ENCODE data around the gene GRIA1. TPM values are rescaled to one million over a fixed set of nuclear protein-coding genes. Genes with fewer than 3 reads are reported as not detected.

GRIA1 gene
- total and polyA plus RNA-seq, 2 of the 13 experiments (the other 11 are each of a cell fraction or from before 2014, with no cell fraction given) = not detected

DNA sequence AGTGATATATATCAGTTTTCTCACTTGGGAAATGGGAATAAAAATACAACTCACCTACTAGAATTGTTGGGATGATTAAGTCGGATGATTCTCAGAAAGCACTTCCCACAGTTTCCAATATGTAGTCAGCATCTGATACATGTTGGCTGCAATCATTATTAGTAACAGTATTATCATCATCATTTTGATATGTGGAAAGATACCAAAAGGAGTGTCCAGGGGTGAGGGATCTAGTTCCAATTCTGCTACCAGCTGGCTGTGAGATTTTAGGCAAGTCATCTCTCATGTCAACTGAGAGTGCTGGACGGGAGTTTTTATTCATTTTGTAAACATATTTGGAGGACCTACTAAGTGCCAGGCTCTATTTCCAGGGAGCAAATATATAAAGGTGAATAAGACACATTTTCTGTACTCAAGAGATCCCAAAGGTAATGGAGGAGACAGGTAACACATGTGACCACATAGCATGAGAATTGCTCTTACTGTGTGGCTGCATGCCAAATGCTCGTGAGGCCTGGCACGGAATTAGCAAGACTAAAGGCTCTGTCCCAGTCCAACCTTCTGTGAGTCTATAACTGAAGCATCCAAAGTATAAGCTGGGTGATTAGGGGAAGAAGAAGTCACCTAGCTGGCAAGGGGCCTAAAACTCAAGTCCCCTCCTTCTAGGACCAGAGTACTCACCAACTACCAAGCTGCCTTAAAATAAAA, 83.0 kb downstream of the GRIA1 start:
- H3K27ac ChIP-seq (ENCODE audit: extremely low read length, insufficient read depth, low read length) = no peak overlapping the region
- H3K4me2 ChIP-seq (ENCODE audit: low read depth, low read length) = no peak overlapping the region
- FAIRE-seq (no peak), DNase-seq (ENCODE audit: low spot score) (no peak), ATAC-seq (no peak)
- TF ChIP-seq TGIF2 (CRISPR knock-in tag; IDR thresholded peaks at IDR 0.05) (no peak), SRF (IDR thresholded peaks at IDR 0.05; ENCODE audit: low read depth, low read length) (no peak), THAP11 (CRISPR knock-in tag; IDR thresholded peaks at IDR 0.05) (no peak), KLF9 (CRISPR knock-in tag; IDR thresholded peaks at IDR 0.05; ENCODE audit: low read depth) (no peak), SALL1 (CRISPR knock-in tag; IDR thresholded peaks at IDR 0.05) (no peak), AGO1 (IDR thresholded peaks at IDR 0.05; ENCODE audit: low read depth, low read length, poor library complexity, severe bottlenecking) (no peak), ETV6 (CRISPR knock-in tag; conservative IDR thresholded peaks at IDR 0.05) (no peak), MZF1 (CRISPR knock-in tag; IDR thresholded peaks at IDR 0.05; ENCODE audit: borderline replicate concordance) (no peak), ZKSCAN5 (CRISPR knock-in tag; IDR thresholded peaks at IDR 0.05) (no peak), HNRNPK (IDR thresholded peaks at IDR 0.05; ENCODE audit: low read depth, low read length, poor library complexity, severe bottlenecking) (no peak)
- no peak overlapping the region for H3K4me3 ChIP-seq (replicated peaks in 1 of 3; ENCODE audit: insufficient read depth in 1 of 3, low read depth in 2 of 3, low read length in 3 of 3)
- no peak overlapping the region for H3K9ac ChIP-seq (ENCODE audit: insufficient read depth, low read depth, low read length)
- no peak overlapping the region for H2AFZ ChIP-seq (ENCODE audit: low read length)
- no peaks in the 10 kb centered on the region for H3K4me1 ChIP-seq (ENCODE audit: insufficient read depth, low read length)
- H3K36me3 ChIP-seq (replicated peaks in 1 of 2; ENCODE audit: control insufficient read depth in 1 of 2, insufficient read depth in 2 of 2, low read length in 2 of 2) = no peaks in the 10 kb centered on the region
- 2% methylated on average over 4 of the region's 4 CpGs for whole genome bisulfite sequencing (ENCODE audit: low lambda C conversion rate)
- intact Hi-C loops (cut with micrococcal nuclease; ENCODE audit: unreplicated experiment) (no loop called here), in situ Hi-C loops (cut with HindIII; ENCODE audit: extremely low pct_ligation_motif_present, low pct_unique_long_range_greater_than_20kb) (no loop called here)
- BruUV-seq (replicated peaks) = no TSS peak
- no peaks in the 10 kb centered on the region for H3K9me3 ChIP-seq (ENCODE audit: low read length)
- ChIA-PET POLR2A (no interaction called here), CTCF (ENCODE audit: low intra/inter-chr PET ratio, low total read pairs) (no interaction called here)
- no peaks in the 10 kb centered on the region for H3K79me2 ChIP-seq (ENCODE audit: insufficient read depth, low read length)
- H3K27me3 ChIP-seq (ENCODE audit: control insufficient read depth in 1 of 2, insufficient read depth in 2 of 2, low read length in 2 of 2) = no peaks in the 10 kb centered on the region
- no peaks in the 10 kb centered on the region for H4K20me1 ChIP-seq (ENCODE audit: insufficient read depth, low read length)
